Lower leg skin (tissue), 4 donors: ENCODE measurements around the gene SERPINB7. TPM values are rescaled to one million over a fixed set of nuclear protein-coding genes. Genes with fewer than 3 reads are reported as not detected.

Experiments used
- DNase-seq, 2 donors: peaks; one replicate each; pipeline ENCODE4 v3.0.0-alpha.2; 2019; ENCODE audit warnings: low spot score in 2 of 2
- H3K4me3 ChIP-seq: fragments of 200-600 bp; sonication (generic); 2 replicates; pipeline ENCODE4 v1.5.1; 2017; ENCODE audit warnings: mild to moderate bottlenecking, low read depth; ENCODE audit not compliant: poor library complexity, severe bottlenecking
- POLR2A ChIP-seq, 2 donors: fragments of 450-650 bp; IDR thresholded peaks; one replicate each; pipeline ENCODE4 v1.6.1; 2016 to 2017; ENCODE audit warnings: antibody characterized with exemption in 2 of 2, mild to moderate bottlenecking in 1 of 2, moderate library complexity in 1 of 2
- WGBS, 2 donors: methylation state at CpG; one replicate each; pipeline ENCODE4 v1.1.5; 2018; 5-methylcytosine and 5-hydroxymethylcytosine counted together
- intact Hi-C: fragments of 100-400 bp; cut with DNase I; formaldehyde crosslinking; loops from one replicate; pipeline ENCODE4 v1.15.0; 2023; ENCODE audit warnings: low total_unique reads
- total RNA-seq, 4 donors: library from RNA; depleted of rRNA; stranded (reverse); fragments of >200 nt; gene quantifications; one replicate each; pipeline ENCODE4 v1.1.0, GENCODE V29; 2016
- TF ChIP-seq, protein P1 (sequence below), 3 donors: fragments of 450-650 bp; IDR thresholded peaks; one replicate each; pipeline ENCODE4 v1.5.1; 2016; ENCODE audit warnings: antibody characterized with exemption in 3 of 3, mild to moderate bottlenecking in 3 of 3, moderate library complexity in 2 of 3

Gene SERPINB7
- total RNA-seq, 4 donors from 2014 or later, result 140 to 354 (median 233) TPM

DNA sequence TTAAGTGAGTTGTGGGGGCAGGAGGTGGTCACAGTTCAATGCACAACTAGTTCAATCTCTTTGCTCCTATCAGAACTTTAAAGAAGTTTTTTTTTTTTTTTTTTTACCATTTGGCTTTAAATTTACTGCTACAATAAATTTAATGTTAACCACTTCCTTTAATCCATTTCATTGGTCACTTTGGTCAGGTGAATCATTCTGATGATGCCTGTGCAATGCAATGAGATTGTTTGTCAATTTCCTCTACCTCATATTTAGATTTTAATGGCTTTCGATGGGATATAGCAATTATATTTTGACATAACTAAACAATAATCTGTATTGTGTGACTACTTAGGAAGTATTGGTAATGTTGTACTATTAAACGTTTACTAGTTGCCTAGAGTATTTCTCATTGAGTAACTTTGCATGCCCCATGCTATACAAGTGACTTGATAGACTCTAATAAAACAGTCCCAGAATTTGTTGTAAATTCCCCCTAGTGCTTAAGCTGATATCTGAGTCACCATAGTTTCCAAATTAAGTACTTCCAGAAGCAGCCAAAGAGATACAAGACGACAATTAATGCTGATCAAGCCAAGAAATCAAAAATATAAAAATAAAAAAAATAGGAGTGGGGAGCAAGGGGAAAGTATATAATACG, 59.4 kb downstream of the SERPINB7 start:
- no peak overlapping the region for H3K4me3 ChIP-seq
- TF ChIP-seq POLR2A (IDR thresholded peaks at IDR 0.05), result no peak
- TF ChIP-seq, protein P1, sequence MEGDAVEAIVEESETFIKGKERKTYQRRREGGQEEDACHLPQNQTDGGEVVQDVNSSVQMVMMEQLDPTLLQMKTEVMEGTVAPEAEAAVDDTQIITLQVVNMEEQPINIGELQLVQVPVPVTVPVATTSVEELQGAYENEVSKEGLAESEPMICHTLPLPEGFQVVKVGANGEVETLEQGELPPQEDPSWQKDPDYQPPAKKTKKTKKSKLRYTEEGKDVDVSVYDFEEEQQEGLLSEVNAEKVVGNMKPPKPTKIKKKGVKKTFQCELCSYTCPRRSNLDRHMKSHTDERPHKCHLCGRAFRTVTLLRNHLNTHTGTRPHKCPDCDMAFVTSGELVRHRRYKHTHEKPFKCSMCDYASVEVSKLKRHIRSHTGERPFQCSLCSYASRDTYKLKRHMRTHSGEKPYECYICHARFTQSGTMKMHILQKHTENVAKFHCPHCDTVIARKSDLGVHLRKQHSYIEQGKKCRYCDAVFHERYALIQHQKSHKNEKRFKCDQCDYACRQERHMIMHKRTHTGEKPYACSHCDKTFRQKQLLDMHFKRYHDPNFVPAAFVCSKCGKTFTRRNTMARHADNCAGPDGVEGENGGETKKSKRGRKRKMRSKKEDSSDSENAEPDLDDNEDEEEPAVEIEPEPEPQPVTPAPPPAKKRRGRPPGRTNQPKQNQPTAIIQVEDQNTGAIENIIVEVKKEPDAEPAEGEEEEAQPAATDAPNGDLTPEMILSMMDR (IDR thresholded peaks at IDR 0.05), result no peak
- 56 to 57% methylated on average over 4 of the region's 4 CpGs for WGBS, 2 donors
- DNase-seq, result no peak
- intact Hi-C loops, result no loop called here

DNA sequence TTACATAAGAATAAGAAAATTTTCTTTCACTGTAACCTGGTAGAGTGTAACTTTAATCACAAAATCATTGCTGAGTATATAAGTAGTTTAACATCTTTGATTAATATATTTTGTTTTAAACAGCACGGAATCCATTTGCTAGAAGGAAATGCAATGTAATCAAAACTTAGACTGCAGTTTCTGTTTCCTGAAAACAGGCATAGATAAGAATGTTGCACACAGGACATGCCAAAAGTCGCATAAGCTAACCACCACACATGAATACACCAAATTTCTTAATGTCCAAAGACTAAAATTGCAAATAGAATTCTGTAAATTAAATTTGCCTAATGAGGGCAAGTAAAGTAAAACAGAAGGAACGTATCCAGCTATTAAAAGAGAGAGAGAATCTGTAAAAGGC, 61.2 kb downstream of the SERPINB7 start:
- no peak for DNase-seq
- 44 to 49% methylated on average over 3 of the region's 3 CpGs for WGBS, 2 donors
- TF ChIP-seq, protein P1 (IDR thresholded peaks at IDR 0.05), result no peak
- TF ChIP-seq POLR2A (IDR thresholded peaks at IDR 0.05), result no peak
- intact Hi-C loops, result no loop called here
- H3K4me3 ChIP-seq, result no peak overlapping the region

DNA sequence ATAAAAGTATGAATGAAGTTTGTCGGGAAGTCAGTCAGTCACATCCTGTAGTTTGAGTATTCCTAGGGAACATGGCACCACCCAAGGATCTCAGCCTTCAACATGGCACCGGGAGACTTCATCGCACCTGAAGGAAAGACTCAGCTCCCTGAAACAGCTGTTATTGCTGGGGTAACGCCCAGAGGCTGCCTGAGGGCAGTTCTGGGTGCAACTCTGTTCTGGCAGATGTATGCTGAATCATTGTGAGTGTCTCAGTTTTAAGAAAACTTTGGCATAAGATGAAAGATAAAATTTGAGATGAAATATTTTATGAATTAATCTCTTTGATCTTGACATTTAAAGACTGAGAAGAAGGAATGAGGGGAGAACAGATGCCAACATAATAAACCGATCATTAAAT, 62.4 kb downstream of the SERPINB7 start:
- TF ChIP-seq, protein P1 (IDR thresholded peaks at IDR 0.05), result no peak
- TF ChIP-seq POLR2A (IDR thresholded peaks at IDR 0.05), result no peak
- intact Hi-C loops, result no loop called here
- 36 to 41% methylated on average over 5 of the region's 5 CpGs for WGBS, 2 donors
- DNase-seq, result no peak
- no peak overlapping the region for H3K4me3 ChIP-seq

DNA sequence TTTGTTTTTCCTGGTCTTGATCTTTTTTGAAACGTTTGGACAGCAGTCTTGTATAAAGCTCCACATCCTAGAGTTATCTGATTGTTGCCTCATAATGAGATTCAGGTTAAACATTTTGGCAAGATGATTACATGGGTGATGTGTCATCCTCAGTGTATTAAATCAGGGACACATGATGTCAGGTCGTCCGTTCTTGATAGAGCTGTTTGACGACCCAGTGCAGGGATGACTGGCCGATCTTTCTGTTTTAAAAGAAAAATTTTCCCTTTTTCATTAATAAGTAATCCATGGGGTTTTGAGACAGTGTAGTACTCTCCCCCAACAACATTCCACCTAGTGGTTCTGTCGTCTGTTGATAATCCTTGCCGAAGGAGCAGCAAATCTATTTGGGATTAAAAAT, 67.8 kb downstream of the SERPINB7 start:
- intact Hi-C loops, result loop anchor here (5.0 kb wide), 1 partner anchor 326 kb away; no protein-coding TSS in a partner anchor

DNA sequence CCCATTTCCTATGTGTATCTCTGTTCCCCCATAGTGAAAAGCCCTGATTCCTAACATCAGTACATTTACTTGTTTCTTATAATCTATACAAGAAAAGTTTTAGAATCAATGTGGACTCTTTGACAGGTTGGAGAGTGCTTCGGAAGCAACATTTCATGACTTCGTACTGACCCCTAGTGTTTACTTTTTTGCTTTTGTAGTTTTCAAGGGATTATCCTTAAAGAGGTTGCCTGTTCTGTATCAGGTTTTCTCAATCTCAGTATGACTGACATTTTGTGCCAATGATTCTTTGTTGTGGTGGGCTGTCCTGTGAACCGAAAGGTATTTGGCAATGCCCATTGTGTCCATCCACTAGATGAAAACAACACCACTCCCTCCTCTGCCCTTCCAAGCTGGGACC, 69.0 kb downstream of the SERPINB7 start:
- H3K4me3 ChIP-seq, result no peak overlapping the region
- TF ChIP-seq, protein P1 (IDR thresholded peaks at IDR 0.05), result no peak
- TF ChIP-seq POLR2A (IDR thresholded peaks at IDR 0.05), result no peak
- intact Hi-C loops, result loop anchor here (5.0 kb wide), 1 partner anchor 327 kb away; no protein-coding TSS in a partner anchor
- no peak for DNase-seq
- 10 to 12% methylated on average over 3 of the region's 3 CpGs for WGBS, 2 donors

More for the DNA sequence above, 67.8 kb downstream of the SERPINB7 start:
- no peak for DNase-seq
- TF ChIP-seq, protein P1 (IDR thresholded peaks at IDR 0.05), result no peak
- no peak for TF ChIP-seq POLR2A (IDR thresholded peaks at IDR 0.05)
- 45 to 54% methylated on average over 7 of the region's 7 CpGs for WGBS, 2 donors
- no peak overlapping the region for H3K4me3 ChIP-seq

DNA sequence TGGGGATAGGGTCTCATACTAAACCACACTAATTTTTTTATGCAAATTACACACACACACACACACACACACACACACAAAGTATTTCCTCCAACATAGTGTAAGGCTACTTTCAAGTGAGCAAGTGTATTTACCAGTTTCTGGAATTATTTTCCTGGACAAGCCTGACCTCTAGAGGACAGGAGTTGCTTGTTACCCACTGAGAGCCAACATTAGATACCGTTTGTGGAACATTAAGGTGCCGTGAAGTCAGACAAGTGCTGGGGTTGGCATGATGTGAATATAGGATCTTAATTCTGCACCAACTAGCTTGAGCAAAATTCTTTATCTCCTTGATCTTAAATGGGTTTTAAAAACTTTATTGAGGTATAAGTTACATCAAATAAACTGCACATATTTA, 72.9 kb downstream of the SERPINB7 start:
- intact Hi-C loops, result no loop called here
- DNase-seq, result no peak
- no peak for TF ChIP-seq POLR2A (IDR thresholded peaks at IDR 0.05)
- TF ChIP-seq, protein P1 (IDR thresholded peaks at IDR 0.05), result no peak
- H3K4me3 ChIP-seq, result no peak overlapping the region
- 0 to 2% methylated on average over 2 of the region's 2 CpGs for whole genome bisulfite sequencing, 2 donors
